Neuronal stem cell (in vitro differentiated cells): Measurements from ENCODE around the gene MUSK.

Experiments used
- DNase-seq: peaks from one replicate; pipeline ENCODE4 v3.0.0-alpha.2; 2013; ENCODE audit warnings: low spot score
- H2AFZ ChIP-seq: one replicate; pipeline ENCODE4 v1.6.1; 2013; ENCODE audit warnings: mild to moderate bottlenecking, low read length, inconsistent platforms
- H2AK5ac ChIP-seq: 2 replicates; pipeline ENCODE4 v1.6.1; 2013; ENCODE audit warnings: low read depth, mild to moderate bottlenecking, inconsistent platforms, low read length, moderate library complexity, mixed read lengths
- H2BK120ac ChIP-seq: 2 replicates; pipeline ENCODE4 v1.6.1; 2013; ENCODE audit warnings: low read depth, mild to moderate bottlenecking, inconsistent platforms, low read length, moderate library complexity, mixed read lengths
- H2BK12ac ChIP-seq: one replicate; pipeline ENCODE4 v1.6.1; 2013; ENCODE audit warnings: low read length, inconsistent platforms
- H2BK15ac ChIP-seq: 2 replicates; pipeline ENCODE4 v1.6.1; 2013; ENCODE audit warnings: mild to moderate bottlenecking, low read length, inconsistent platforms, mixed read lengths
- H2BK5ac ChIP-seq: one replicate; pipeline ENCODE4 v1.6.1; 2013; ENCODE audit warnings: inconsistent platforms, mild to moderate bottlenecking, low read length, moderate library complexity
- H3K14ac ChIP-seq: one replicate; pipeline ENCODE4 v1.6.1; 2013; ENCODE audit warnings: low read length, inconsistent platforms
- H3K18ac ChIP-seq: 2 replicates; pipeline ENCODE4 v1.6.1; 2013; ENCODE audit warnings: low read length, inconsistent platforms
- H3K23ac ChIP-seq: 2 replicates; pipeline ENCODE4 v1.6.1; 2013; ENCODE audit warnings: low read depth, mild to moderate bottlenecking, mixed read lengths, low read length, inconsistent platforms; ENCODE audit not compliant: poor library complexity
- H3K27ac ChIP-seq: replicated peaks from 3 replicates; pipeline ENCODE4 v1.5.1; 2013; ENCODE audit warnings: low read length, inconsistent platforms
- H3K27me3 ChIP-seq, 3 experiments: 2 replicates each; pipeline ENCODE4 v1.6.1; 2013; ENCODE audit warnings: low read length in 3 of 3, mild to moderate bottlenecking in 2 of 3, inconsistent platforms in 1 of 3, low read depth in 1 of 3, mixed read lengths in 1 of 3, moderate library complexity in 1 of 3; ENCODE audit not compliant: control insufficient read depth in 3 of 3, insufficient read depth in 3 of 3
- H3K36me3 ChIP-seq, 2 donors: replicated peaks in 1 of 2; 2 replicates each; pipeline ENCODE4 v1.6.1; 2013; ENCODE audit warnings: low read length in 2 of 2; ENCODE audit not compliant: control insufficient read depth in 2 of 2, insufficient read depth in 2 of 2
- H3K4ac ChIP-seq: 2 replicates; pipeline ENCODE4 v1.6.1; 2013; ENCODE audit warnings: inconsistent platforms, mild to moderate bottlenecking, low read length, moderate library complexity
- H3K4me1 ChIP-seq, 2 donors: 1 replicate in 1 of 2; 2 replicates in 1 of 2; pipeline ENCODE4 v1.6.1; 2013; ENCODE audit warnings: low read length in 2 of 2, low read depth in 1 of 2; ENCODE audit not compliant: control insufficient read depth in 2 of 2, insufficient read depth in 1 of 2
- H3K4me2 ChIP-seq: one replicate; pipeline ENCODE4 v1.6.1; 2013; ENCODE audit warnings: mild to moderate bottlenecking, low read length, inconsistent platforms; ENCODE audit not compliant: insufficient read depth, poor library complexity, severe bottlenecking
- H3K4me3 ChIP-seq, 2 donors: 2 replicates each; pipeline ENCODE4 v1.5.1; 2013; ENCODE audit warnings: low read length in 2 of 2, mild to moderate bottlenecking in 2 of 2, inconsistent platforms in 1 of 2, moderate library complexity in 1 of 2
- H3K79me1 ChIP-seq: one replicate; pipeline ENCODE4 v1.6.1; 2013; ENCODE audit warnings: low read depth, mild to moderate bottlenecking, inconsistent platforms, low read length, moderate library complexity
- H3K9ac ChIP-seq: one replicate; pipeline ENCODE4 v1.6.1; 2013; ENCODE audit warnings: mild to moderate bottlenecking, low read depth, low read length, inconsistent platforms; ENCODE audit not compliant: poor library complexity
- H3K9me3 ChIP-seq, 2 donors: replicated peaks in 1 of 2; 2 replicates each; pipeline versions ENCODE3 to v1.6.1; 2013; ENCODE audit warnings: low read length in 2 of 2, mild to moderate bottlenecking in 2 of 2, inconsistent platforms in 1 of 2, low read depth in 1 of 2, mixed read lengths in 1 of 2, moderate library complexity in 1 of 2; ENCODE audit not compliant: control insufficient read depth in 2 of 2, insufficient read depth in 1 of 2
- H4K8ac ChIP-seq: one replicate; pipeline ENCODE4 v1.6.1; 2013; ENCODE audit warnings: low read depth, mild to moderate bottlenecking, inconsistent platforms, low read length, moderate library complexity
- H4K91ac ChIP-seq: one replicate; pipeline ENCODE4 v1.6.1; 2013; ENCODE audit warnings: low read length, low read depth, mild to moderate bottlenecking, inconsistent platforms; ENCODE audit not compliant: poor library complexity
- WGBS, 2 donors: extraction: QIAGEN DNeasy Blood & Tissue Kit; methylation state at CpG; one replicate each; pipeline ENCODE4 v1.1.7; 2013; ENCODE audit warnings: missing lambda C conversion rate in 2 of 2, mixed read lengths in 1 of 2; ENCODE audit not compliant: insufficient read length in 2 of 2, insufficient replicate concordance in 1 of 2; ENCODE audit errors: extremely low coverage in 2 of 2; 5-methylcytosine and 5-hydroxymethylcytosine counted together

Gene MUSK

DNA sequence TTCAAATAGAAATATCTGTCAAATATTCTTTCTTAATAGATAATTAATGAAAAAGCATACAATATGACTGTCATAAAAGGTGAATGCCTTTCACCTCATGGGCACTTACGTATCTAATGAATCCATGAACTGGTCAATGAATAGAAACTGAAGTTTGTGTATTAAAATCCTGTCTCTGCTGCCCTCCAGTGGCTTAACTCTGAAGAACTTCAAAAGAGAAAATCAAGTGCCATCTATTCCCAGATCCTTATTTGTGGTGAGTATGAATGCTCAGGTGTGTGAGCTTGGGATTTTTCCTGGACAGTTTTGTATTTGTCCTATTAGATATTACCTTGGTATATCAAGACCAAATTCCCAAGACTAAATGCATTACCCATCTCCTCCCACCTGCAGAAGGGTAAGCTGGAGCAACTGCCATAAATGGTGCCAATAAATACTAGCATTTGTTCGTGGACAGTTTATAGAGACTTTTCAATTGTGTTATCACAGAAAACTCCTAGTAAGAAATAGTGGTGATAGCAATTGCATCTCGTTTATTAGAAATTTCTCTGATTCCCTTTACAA, 45.0 kb upstream of the MUSK start:
- no peak overlapping the region for H2BK15ac ChIP-seq
- no peak overlapping the region for H2BK120ac ChIP-seq
- no peaks in the 10 kb centered on the region for H3K9me3 ChIP-seq
- H3K27me3 ChIP-seq: no peaks in the 10 kb centered on the region
- no peak overlapping the region for H3K4me2 ChIP-seq
- no peak overlapping the region for H3K4ac ChIP-seq
- H3K23ac ChIP-seq: no peak overlapping the region
- no peak overlapping the region for H3K18ac ChIP-seq
- no peak overlapping the region for H2AK5ac ChIP-seq
- no peaks in the 10 kb centered on the region for H3K79me1 ChIP-seq
- H2BK5ac ChIP-seq: no peak overlapping the region
- DNase-seq: peak; percentile 70
- H3K36me3 ChIP-seq: no peaks in the 10 kb centered on the region
- no peak overlapping the region for H2AFZ ChIP-seq
- no peak overlapping the region for H4K91ac ChIP-seq
- no peaks in the 10 kb centered on the region for H3K4me1 ChIP-seq
- no peak overlapping the region for H2BK12ac ChIP-seq
- no peak overlapping the region for H3K14ac ChIP-seq
- H3K9ac ChIP-seq: no peak overlapping the region
- H4K8ac ChIP-seq: no peak overlapping the region
- H3K27ac ChIP-seq: no peak overlapping the region
- no CpG with 5 or more reads among the region's 3 CpGs for WGBS, 2 donors
- no peak overlapping the region for H3K4me3 ChIP-seq

GRCh38 chr9:110626101-110626829, 42.3 kb upstream of the MUSK start:
- Histone ChIP-seq H3K4me1 (no peaks in the 10 kb centered on the region), H3K18ac (no peak overlapping the region), H3K23ac (no peak overlapping the region), H2AK5ac (no peak overlapping the region), H2AFZ (peak overlapping the region; percentile 0), H3K4me2 (no peak overlapping the region), H3K27me3 (no peaks in the 10 kb centered on the region), H3K79me1 (no peaks in the 10 kb centered on the region), H2BK15ac (no peak overlapping the region), H3K4me3 (no peak overlapping the region), H2BK120ac (no peak overlapping the region), H2BK5ac (no peak overlapping the region), H3K9me3 (peaks cover 0 to 5% of the 10 kb centered on the region in 2 donors), H3K9ac (no peak overlapping the region), H3K36me3 (no peaks in the 10 kb centered on the region), H3K4ac (no peak overlapping the region), H4K8ac (no peak overlapping the region), H3K14ac (no peak overlapping the region), H2BK12ac (no peak overlapping the region), H4K91ac (no peak overlapping the region), H3K27ac (no peak overlapping the region)
- no CpG with 5 or more reads among the region's 9 CpGs for WGBS, 2 donors
- no peak for DNase-seq

GRCh38 chr9:110635589-110635988, 33.0 kb upstream of the MUSK start:
- no peaks in the 10 kb centered on the region for H3K36me3 ChIP-seq
- no peak overlapping the region for H4K91ac ChIP-seq
- H3K4me2 ChIP-seq: no peak overlapping the region
- no peak overlapping the region for H2AFZ ChIP-seq
- H3K14ac ChIP-seq: no peak overlapping the region
- no peak overlapping the region for H2BK15ac ChIP-seq
- DNase-seq: no peak
- H2BK120ac ChIP-seq: no peak overlapping the region
- H4K8ac ChIP-seq: no peak overlapping the region
- H3K23ac ChIP-seq: no peak overlapping the region
- H3K4me3 ChIP-seq: no peak overlapping the region
- H2BK12ac ChIP-seq: no peak overlapping the region
- no peak overlapping the region for H2BK5ac ChIP-seq
- H3K18ac ChIP-seq: no peak overlapping the region
- no peaks in the 10 kb centered on the region for H3K27me3 ChIP-seq
- H3K9ac ChIP-seq: no peak overlapping the region
- H3K79me1 ChIP-seq: no peaks in the 10 kb centered on the region
- H2AK5ac ChIP-seq: no peak overlapping the region
- peaks cover 0 to 6% of the 10 kb centered on the region in 2 donors for H3K9me3 ChIP-seq
- no peak overlapping the region for H3K4ac ChIP-seq
- H3K27ac ChIP-seq: no peak overlapping the region
- no peaks in the 10 kb centered on the region for H3K4me1 ChIP-seq

DNA sequence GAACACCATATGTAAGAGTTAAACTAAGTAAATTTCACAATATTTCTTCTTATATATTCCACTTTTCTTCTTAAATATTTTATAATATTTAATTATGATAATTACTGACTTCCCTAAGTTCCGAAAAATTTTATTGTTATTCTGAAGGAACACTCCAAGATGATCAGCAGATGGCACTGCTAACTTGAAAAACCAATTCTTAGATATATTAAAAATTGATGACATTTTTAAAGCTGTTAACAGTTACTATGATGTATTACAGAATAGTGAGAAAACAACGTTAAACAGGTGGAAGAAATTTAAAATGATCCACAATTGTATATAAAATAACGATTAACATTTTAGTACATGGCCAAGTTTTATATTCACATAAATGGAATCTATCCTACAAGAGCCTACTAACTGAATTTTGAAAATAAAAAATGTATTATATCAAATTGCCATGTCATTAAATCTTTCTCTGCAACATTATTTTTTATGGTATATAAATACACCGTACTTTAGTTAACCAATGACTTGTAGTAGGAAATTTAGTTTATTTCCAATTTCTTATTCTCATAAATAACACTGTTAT, 30.1 kb upstream of the MUSK start:
- Histone ChIP-seq H2AFZ (no peak overlapping the region), H4K91ac (no peak overlapping the region), H3K27ac (no peak overlapping the region), H3K4me3 (no peak overlapping the region), H2BK12ac (no peak overlapping the region), H3K27me3 (no peaks in the 10 kb centered on the region), H2AK5ac (no peak overlapping the region), H3K23ac (no peak overlapping the region), H2BK120ac (no peak overlapping the region), H3K79me1 (no peaks in the 10 kb centered on the region), H3K36me3 (no peaks in the 10 kb centered on the region), H2BK15ac (no peak overlapping the region), H2BK5ac (no peak overlapping the region), H3K4me1 (peaks cover 0 to 5% of the 10 kb centered on the region in 2 donors), H3K18ac (no peak overlapping the region), H3K9me3 (peaks cover 0 to 6% of the 10 kb centered on the region in 2 donors), H3K9ac (no peak overlapping the region), H3K4me2 (no peak overlapping the region), H3K4ac (no peak overlapping the region), H3K14ac (no peak overlapping the region), H4K8ac (no peak overlapping the region)
- WGBS, 2 donors: no CpG with 5 or more reads among the region's 4 CpGs
- no peak for DNase-seq
